GM19397 (cell line): ENCODE data around the gene CENPX.

Source experiments
- ATAC-seq: cut with Tn5 transposase; IDR thresholded peaks from one replicate; pipeline ENCODE4 v1.9.1; 2021; ENCODE audit warnings: mild to moderate bottlenecking, moderate library complexity; ENCODE audit not compliant: unreplicated experiment

The CENPX gene

GRCh38 chr17:82013772-82014321 lies 8.8 kb downstream of the CENPX start:
- no peak for ATAC-seq

GRCh38 chr17:82013341-82013740 lies 9.3 kb downstream of the CENPX start:
- ATAC-seq = no peak

GRCh38 chr17:82012640-82013295 lies 9.9 kb downstream of the CENPX start:
- ATAC-seq = no peak

- no peak for ATAC-seq
These were observed 10.4 kb downstream of the CENPX start for GRCh38 chr17:82012261-82012639.

- ATAC-seq = no peak
These were observed 11.0 kb downstream of the CENPX start for GRCh38 chr17:82011617-82012187.

- no peak for ATAC-seq
These were observed 11.8 kb downstream of the CENPX start for GRCh38 chr17:82010575-82011525.

- no peak for ATAC-seq
These were observed 13.3 kb downstream of the CENPX start for GRCh38 chr17:82009413-82009812.

GRCh38 chr17:82008941-82009405 lies 13.7 kb downstream of the CENPX start:
- no peak for ATAC-seq

- no peak for ATAC-seq
These were observed 14.3 kb downstream of the CENPX start for GRCh38 chr17:82008258-82008940.

- ATAC-seq = no peak
These were observed 15.0 kb downstream of the CENPX start for GRCh38 chr17:82007495-82008257.

- ATAC-seq = no peak
These were observed 15.5 kb downstream of the CENPX start for GRCh38 chr17:82007228-82007494.

- ATAC-seq = no peak
These were observed 16.0 kb downstream of the CENPX start for GRCh38 chr17:82006468-82007227.

- ATAC-seq = no peak
These were observed 16.9 kb downstream of the CENPX start for GRCh38 chr17:82005701-82006348.

GRCh38 chr17:82004517-82005455 lies 17.9 kb downstream of the CENPX start:
- no peak for ATAC-seq

- no peak for ATAC-seq
These were observed 19.0 kb downstream of the CENPX start for GRCh38 chr17:82003411-82004381.

- no peak for ATAC-seq
These were observed 21.1 kb downstream of the CENPX start for GRCh38 chr17:82001571-82002056.
